NCI-H2107 (cell line): ENCODE data around the gene DKK3.

Source experiments
- DNase-seq: peaks from one replicate; lab custom pipeline; 2025; lab: John Stamatoyannopoulos, UW

DKK3 gene

GRCh38 chr11:12003815-12004214, 4.6 kb downstream of the DKK3 start:
- no peak for DNase-seq

- no peak for DNase-seq
Measured at GRCh38 chr11:12003336-12003735, 5.1 kb downstream of the DKK3 start.

GRCh38 chr11:12001186-12001585, 7.2 kb downstream of the DKK3 start:
- peak; percentile 60 for DNase-seq

- no peak for DNase-seq
Measured at GRCh38 chr11:11998091-11998781, 10.2 kb downstream of the DKK3 start.

DNA sequence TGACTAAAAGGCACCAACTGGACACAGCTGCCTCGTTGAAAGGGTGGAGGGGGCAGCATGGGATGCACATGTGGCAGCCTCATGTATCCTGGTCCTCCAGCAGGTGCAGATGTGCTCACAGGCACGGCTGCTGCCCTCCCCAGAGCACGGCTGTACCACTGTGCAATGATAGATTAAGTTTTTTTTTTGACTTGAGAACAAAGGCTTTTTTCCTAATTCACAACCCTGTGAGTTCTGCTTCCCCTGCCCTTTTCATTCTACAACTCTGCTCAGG, 11.4 kb downstream of the DKK3 start:
- no peak for DNase-seq

DNA sequence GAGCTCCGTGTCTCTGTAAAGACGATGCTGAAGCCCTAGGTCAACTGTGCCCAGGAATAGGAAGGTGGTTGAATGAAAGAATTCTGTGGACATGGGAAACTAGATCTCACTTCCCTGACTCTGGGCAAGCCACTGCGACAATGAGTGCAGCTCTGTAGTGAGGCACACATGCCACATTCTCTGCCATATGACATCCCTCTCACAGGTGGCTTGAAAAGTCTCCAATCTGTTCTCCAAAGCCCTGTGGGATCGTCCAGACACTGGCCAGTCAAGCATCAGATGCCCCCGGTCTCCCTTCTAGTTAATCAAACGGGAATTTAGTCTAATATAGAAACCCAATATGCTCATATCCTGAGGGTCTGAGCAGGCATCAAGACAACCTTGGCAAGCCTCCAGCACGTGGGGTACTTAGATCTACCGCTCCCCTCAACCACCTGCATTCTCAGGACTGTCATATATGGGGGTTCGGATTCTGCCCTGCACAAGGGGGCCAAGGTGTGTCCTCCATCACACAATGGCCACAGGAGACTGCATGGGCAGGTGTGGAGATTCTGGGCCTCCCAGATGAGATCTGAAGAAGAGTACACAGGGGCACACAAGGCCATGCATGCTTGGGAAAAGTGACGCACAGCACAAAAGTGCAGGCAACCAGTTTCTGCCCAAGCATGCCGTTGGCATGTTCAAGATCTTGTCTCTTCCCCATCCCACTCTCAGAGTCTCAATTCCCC, 11.9 kb downstream of the DKK3 start:
- DNase-seq: no peak

GRCh38 chr11:11995601-11996000, 12.8 kb downstream of the DKK3 start:
- DNase-seq: peak; percentile 65

- DNase-seq: no peak
Measured at GRCh38 chr11:11993839-11994238, 14.6 kb downstream of the DKK3 start.

DNA sequence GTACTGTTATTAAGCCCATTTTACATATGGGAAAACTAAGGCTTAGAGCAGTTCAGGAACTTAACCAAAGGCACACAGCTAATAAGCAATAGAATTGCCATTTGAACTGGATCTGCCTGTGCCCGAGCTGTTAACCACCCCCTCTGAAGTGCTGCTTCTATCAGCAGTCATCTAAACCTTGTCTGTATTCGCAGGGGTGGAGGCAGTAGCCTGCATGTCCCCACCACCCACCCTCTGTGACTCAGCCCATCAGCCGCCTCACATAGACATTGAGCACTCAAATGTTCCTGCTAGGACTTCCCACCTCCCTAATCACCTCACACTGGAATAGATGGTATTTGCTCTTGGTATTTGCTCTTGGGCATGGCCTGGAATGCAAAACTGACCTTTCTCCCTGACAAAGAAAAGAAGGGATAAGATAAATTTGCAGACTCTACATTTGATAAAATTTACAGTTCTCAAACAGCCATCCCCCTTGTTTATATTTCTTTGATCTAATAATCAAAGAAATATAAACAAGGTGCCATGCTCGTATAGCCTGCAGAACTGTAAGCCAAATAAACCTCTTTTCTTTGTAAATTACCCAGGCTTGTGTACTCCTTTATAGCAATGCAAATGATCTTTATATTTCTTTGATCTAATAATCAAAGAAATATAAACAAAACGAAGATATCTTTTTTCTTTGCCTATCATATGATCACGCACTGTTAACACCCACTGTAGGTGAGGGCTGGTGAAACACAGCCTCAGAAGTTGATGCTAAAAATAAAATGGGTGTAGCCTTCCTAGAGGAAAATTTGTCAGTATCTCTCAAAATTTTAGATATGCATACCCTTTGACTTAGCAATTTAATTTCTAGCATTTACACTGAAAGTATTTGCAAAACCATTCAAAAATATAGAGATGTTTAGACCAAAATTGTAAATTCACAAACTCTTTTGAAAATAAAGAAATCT, 15.9 kb downstream of the DKK3 start:
- DNase-seq: no peak

DNA sequence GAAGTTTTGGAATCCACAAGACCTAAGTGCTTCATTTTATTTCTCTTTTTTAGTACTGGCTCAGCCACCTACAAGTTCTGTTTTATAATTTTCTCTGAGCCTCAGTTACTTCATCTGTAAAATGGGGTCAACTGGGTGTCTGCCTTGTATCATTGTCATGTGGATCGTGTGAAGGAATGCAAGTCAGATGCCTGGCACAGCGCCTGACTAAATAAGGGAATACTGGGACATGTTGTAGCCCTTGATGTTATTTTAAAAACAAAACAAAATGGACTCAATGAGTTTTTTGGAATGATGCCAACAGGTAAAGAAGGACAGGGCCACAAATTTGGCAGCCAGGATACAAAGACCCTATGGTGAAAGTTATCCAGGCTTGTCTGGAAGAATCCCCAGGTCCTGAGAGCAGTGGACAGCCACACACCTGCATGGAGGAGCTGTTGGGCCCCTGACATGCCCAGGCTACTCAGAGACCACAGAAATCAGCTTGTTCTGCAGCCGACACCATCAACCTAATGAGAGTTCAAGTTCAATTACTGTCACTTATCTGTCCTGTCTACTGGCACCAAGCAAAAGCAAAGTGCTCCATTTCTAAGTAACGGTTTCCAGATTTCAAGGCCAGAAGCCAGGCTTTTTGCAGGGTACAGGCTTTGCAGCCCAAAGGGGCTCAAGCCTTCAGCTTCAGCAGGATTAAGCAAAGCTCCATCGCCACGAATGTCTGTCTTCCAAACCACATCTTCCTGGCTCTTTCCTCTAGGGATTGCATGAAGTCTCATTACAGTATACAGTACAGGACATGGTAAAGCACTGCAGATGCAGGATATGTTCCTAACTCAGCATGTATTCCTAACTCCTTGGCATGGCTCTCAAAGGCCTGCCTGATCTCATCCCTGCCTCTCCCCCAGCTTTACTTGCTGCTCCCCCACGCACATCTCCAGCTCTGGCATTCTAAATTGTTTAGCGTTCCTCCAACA, 18.4 kb downstream of the DKK3 start:
- no peak for DNase-seq

- no peak for DNase-seq
Measured at GRCh38 chr11:11988681-11989261, 19.7 kb downstream of the DKK3 start.

DNA sequence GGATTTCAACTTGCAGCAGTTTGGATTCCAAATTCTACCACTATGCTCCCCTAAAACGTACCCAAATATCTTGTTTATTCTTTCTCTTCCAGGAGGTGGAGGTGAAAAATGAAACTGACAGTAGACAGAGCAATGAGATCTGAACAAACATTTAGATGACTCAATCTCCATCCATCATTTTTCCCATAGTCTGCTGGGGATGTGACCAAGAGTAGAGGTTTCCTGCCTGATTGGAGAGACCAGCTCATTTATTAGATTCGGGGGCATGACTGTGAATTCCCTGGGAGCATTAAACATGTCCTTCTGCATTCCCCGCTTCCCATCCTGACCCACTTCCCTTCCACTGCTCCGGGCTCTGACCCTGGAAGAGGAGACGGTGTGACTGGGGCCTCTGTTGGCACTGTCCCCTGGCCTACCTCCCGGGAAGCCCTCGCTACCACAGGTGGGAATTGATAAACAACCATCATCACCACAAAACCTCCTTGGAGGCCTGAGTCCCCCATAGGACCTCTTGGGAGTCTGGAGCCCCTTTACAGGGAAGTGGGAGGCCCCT, 20.3 kb downstream of the DKK3 start:
- DNase-seq: no peak

GRCh38 chr11:11987503-11988022, 20.9 kb downstream of the DKK3 start:
- no peak for DNase-seq

DNA sequence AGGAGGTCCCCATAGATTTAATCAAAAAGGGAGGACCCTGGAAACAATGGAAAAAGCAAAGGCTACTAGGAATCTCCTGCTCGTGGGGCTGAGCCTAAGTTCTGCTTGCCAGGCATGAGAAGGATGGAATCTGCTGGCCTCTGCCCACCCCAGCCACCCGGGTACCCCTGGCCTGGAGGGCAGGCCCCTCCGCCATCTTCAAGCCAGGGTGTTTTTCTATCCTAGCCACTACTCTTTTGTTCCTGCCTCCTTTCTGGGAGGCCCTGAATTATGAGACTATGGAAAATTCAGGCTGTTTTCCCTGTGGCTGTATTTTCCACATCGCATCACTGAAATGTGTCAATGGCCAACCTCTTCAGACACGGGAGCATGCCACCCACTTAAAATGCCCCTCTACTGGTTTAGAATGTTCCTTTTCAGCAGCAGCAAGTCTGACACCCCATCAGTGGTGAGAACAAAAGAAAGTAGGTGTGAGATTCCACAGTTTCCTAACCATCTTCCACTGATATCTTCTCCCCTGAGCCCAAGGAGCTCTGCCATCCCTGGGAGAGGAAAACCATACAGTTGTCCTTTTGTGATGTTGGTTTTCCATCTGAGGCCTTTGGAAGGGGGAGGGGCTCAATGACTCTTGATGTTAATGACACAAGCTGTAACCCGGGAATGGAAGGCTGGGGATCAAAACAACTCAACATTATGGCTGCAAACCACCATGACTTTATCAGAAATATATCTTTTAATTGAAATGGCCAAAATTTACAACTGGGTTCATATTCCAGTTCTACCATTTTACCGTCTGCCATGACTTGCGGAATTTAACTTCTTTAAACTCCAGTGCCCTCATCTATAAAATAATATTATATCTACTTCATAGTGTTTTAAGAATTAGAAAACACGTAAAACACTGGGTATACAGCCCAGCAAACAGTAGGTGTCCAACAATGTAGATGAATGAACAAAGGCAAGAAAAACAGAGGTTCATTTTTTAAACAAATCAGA, 22.2 kb downstream of the DKK3 start:
- no peak for DNase-seq

DNA sequence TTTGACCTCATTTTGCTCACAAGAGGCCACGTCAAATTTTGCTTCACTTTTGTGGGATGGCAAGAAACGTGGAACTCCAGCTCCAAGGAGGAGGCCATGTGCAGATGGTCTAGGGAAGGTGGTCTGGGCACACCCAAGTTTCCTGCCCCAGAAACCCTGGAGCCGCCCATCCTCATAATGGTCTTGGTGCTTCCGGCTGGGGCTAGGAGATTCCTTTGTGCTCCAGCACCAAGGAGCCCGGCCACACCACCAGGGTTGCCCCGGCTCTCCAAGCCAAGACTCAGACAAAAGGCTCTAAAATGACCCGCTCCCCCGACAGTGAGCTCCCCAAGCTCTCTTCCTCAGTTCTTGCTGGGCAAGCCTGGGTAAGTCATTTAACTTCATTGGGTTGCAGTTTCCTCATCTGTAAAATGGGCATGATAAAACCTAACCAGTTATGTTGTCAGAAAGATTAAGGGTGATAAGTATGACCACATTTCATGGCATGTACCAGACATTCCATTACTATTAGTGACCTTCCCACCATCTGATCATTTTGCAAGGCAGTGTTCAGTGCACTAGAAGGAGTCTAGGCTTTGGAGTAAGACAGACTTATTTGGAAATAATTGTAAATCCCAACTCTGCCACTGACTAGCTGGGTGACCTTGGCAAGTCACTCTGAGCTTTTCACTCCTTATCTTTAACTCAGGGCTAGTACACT, 23.3 kb downstream of the DKK3 start:
- DNase-seq: no peak

GRCh38 chr11:11984563-11984962, 23.9 kb downstream of the DKK3 start:
- DNase-seq: no peak

GRCh38 chr11:11983427-11983826, 25.0 kb downstream of the DKK3 start:
- no peak for DNase-seq

DNA sequence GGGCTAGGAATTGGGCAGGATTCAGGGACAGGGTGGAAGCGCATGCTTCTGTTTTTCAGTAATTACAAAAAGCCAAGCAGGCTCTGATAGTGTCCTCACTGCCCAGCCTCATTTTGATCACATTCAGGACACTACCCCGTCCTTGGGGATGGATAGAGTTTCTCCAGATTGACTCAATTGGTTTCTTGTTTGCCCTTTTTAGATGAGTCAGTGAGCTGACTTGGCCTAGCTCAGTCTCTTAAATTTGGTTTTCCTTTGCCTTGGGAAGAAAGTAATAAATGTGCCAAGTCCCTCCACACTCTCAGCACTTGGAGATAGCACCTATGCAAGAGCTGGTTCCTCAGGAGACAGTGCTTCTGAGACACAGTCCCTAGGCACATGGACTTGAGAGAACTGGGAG, 25.5 kb downstream of the DKK3 start:
- no peak for DNase-seq

- no peak for DNase-seq
Measured at GRCh38 chr11:11982461-11982860, 26.0 kb downstream of the DKK3 start.
